GM18505 (cell line): ENCODE measurements around the gene CTSS.
"Not testable (repeated sequence)": the region's sequence is repeated elsewhere in the genome, so short reads cannot be mapped to it uniquely, and the experiment has no call there.

ENCODE experiments used
- ATAC-seq: cut with Tn5 transposase; IDR thresholded peaks from one replicate; pipeline ENCODE4 v1.9.1; 2021; ENCODE audit not compliant: unreplicated experiment
- POLR2A ChIP-seq: IDR thresholded peaks from 4 replicates; pipeline ENCODE4 v1.6.1; 2011; ENCODE audit warnings: borderline replicate concordance; ENCODE audit not compliant: insufficient read depth, insufficient read length; ENCODE audit errors: extremely low read depth

Gene CTSS

DNA sequence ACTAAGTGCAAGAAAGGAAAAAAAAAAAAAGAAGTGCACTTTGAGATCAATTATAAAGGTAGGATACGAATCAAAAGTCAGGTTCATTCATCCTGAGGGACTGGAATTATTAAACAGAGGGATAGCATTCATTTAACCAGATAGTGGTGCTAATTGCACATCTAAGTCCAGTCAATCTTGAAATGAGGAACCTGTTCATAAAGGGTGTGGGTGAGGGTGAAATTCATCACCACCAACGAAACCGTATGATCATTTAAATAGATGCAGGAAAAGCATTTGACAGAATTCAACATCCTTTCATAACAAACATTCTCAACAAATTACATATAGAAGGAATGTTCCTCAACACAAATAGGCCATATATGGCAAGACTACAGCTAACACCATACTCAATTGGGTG, 5.6 kb downstream of the CTSS start:
- no peak for ATAC-seq
- TF ChIP-seq POLR2A = no peak

DNA sequence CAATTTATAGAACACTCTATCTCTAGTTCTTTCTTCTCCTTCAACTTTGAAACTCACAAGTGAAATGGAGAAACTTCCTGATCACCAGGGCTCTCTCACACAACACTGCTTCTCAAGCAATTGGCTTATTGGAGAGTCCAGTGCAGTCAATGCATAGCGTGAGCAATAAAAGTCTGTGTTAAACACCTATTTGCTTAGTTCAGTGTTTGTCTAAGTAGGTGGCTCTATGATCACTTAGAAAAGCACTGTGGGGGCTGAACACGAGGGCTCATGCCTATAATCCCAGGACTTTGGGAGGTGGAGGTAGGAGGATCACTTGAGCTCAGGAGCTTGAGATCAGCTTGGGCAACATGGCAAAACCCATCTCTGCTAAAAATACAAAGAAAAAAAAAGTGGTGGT, 12.2 kb downstream of the CTSS start:
- ATAC-seq = no peak
- TF ChIP-seq POLR2A = no peak

DNA sequence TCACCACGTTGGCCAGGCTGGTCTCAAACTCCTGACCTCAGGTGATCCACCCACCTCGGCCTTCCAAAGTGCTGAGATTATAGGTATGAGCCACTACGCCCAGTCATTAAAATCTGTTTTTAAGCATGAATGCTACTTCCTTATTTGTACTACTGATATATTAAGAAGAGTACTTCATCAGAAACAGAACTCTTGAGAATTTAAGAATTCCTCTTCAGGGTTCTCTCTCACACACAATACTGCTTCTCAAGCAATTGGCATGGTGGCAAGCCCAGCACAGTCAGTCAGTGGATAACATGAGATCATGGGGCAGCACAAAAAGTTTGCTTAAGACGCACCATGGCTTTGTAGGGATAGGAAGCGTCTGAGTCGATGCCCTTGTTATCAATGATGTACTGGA, 14.1 kb downstream of the CTSS start:
- no peak for ATAC-seq
- TF ChIP-seq POLR2A = no peak

- no peak for ATAC-seq
- TF ChIP-seq POLR2A = no peak
These were observed 15.8 kb downstream of the CTSS start for GRCh38 chr1:150749720-150750311.

- ATAC-seq = no peak
- no peak for TF ChIP-seq POLR2A
These were observed 16.5 kb downstream of the CTSS start for GRCh38 chr1:150748878-150749719.

GRCh38 chr1:150730130-150730721, 35.4 kb downstream of the CTSS start:
- ATAC-seq = no peak
- TF ChIP-seq POLR2A = no peak

DNA sequence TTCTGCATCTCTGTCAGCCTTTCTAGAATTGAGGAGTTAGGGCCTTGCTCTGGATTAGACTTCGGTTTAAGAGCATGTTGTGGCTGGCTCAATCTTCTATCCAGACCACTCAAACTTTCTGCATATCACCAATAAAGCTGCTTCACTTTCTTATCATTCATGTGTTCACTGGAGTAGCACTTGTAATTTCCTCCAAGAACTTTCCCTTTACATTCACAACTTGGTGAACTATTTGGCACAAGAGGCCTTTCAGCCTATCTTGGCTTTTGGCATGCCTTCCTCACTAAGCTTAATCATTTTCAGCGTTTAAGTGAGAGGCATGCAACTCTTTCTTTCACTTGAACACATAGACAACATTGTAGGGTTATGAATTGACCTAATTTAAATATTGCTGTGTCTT, 41.2 kb downstream of the CTSS start:
- TF ChIP-seq POLR2A = no peak
- ATAC-seq = no peak

DNA sequence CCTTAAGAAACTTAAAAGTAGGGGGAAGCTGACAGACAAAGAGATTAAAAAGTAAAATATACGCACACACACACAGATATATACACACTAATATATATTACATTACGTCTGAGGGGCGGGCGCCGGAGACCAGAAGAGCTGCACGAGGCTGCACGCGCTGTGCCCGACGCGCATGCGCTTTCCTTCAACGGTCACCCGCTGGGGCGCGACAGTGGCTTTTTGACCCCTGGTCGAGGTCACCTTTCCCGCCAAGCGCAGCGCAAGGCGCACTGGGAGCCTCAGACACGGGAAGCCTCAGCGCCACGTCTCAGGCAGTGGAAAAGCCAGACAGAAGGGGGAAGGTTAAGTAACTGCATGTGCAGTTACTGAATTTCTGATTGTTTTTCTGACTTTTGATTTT, 44.9 kb downstream of the CTSS start, which contains the start of gene HORMAD1:
Gene HORMAD1, minus strand, starts transcription at position 193 of the 400 bp plus-strand sequence. CDS start 1,390 bp downstream, outside the sequence.
- ATAC-seq = no peak
- no peak for TF ChIP-seq POLR2A

DNA sequence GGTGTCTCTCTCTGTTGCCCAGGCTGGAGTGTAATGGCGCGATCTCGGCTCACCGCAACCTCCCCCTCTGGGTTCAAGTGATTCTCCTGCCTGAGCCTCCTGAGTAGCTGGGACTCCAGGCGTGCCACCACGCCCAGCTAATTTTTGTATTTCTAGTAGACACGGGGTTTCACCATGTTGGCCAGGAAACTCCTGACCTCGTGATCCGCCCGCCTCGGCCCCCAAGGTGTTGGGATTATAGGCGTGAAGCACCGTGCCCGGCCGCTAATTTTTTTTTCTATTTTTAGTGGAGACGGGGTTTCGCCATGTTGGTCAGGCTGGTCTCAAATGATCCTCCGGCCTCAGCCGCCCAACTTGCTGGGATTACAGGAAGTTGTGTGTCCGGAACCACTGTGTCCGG, 45.5 kb downstream of the CTSS start:
- no peak for TF ChIP-seq POLR2A
- no peak for ATAC-seq

DNA sequence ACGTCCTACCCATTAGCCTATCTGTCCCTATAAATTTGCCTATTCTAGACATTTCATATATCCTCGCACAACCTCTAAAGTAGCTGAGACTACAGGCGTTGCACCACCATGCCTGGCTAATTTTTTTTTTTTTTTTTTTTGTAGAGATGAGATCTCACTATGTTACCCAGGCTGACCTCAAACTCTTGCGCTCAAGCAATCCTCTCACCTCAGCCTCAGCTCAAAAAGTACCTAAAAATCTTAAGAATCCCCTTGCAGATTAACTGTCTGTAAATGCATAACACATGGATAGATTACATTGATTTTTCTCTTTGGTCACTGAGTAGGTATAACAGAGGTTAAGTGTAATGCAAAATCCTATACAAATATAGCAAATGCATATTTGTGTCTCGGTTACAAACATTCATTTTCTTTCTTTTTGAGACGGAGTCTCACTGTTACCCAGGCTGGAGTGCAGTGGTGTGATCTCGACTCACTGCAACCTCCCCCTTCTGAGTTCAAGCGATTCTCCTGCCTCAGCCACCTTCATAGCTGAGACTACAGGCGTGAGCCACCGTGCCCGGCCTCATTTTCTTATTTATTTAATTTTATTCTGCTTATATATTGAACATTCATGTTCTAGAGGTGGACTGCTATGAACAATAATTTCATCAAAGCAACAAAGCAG, 47.2 kb downstream of the CTSS start:
- ATAC-seq = no peak
- TF ChIP-seq POLR2A = no peak

GRCh38 chr1:150709031-150709430, 56.5 kb downstream of the CTSS start:
- not testable (repeated sequence) for ATAC-seq

GRCh38 chr1:150708595-150708994, 57.0 kb downstream of the CTSS start:
- no peak for ATAC-seq
- no peak for TF ChIP-seq POLR2A

DNA sequence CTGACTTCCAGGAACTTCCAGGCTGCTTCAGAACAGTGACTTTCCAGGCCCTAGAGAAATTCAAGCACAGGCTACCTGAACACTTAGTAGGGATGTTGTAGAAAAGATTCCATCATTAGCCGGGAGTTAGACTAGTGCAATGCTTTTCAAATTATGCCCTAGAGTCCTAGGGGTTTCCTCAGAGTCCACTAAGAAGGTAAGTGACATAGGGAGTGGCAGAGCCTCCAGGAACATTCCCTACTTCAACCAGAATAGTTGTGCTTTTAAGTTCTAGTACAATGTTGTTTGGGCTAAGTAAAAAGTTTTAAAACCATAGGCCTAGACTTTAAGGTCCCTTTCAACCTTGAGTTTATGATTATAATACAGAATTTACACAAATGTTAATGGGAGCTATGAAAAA, 59.5 kb downstream of the CTSS start:
- no peak for TF ChIP-seq POLR2A
- no peak for ATAC-seq

DNA sequence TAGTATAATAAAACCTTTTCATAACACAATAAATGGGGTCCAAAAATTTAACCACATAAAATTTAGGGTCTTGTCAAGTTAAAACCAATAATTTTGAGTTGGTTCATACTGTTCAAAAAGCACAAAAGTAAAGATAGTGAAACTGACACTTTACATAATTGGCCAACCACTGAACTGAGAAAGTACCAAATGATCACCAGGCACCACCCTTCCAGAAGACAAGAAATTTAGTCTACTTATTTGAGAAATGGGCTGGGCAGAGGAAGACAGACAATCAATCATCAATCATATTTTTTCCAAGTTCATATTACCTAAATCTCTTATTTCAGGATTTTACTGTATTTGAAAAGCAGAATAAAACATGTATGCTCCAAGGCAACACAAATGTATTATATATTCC, 62.2 kb downstream of the CTSS start:
- no peak for ATAC-seq
- no peak for TF ChIP-seq POLR2A
